Measurements from ENCODE around the gene SHD.
"Not testable (repeated sequence)": the region's sequence is repeated elsewhere in the genome, so short reads cannot be mapped to it uniquely, and the experiment has no call there.

DNA sequence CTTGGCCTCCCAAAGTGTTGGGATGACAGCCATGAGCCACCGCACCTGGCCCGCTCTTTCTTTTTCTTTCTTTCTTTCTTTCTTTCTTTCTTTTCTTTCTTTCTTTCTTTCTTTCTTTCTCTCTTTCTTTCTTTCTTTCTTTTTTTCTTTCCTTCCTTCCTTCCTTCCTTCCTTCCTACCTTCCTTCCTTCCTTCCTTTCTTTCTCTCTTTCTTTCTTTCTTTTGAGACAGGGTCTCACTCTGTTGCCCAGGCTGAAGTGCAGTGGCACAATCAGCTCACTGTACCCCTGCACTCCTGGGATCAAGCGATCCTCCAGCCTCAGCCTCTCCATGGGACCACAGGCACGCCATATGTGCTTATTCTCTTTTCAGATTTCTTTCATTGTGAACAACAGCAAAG, 7.1 kb downstream of the SHD start:
- TF ChIP-seq CTCF (conservative IDR thresholded peaks at IDR 0.05); EZH2 (IDR thresholded peaks at IDR 0.05; ENCODE audit: low read depth): not testable (repeated sequence)
